GM21367 (cell line): Measurements from ENCODE around the gene SLC27A3.

Experiments
- ATAC-seq: cut with Tn5 transposase; IDR thresholded peaks from one replicate; pipeline ENCODE4 v1.9.1; 2021; ENCODE audit not compliant: unreplicated experiment

SLC27A3 gene

DNA sequence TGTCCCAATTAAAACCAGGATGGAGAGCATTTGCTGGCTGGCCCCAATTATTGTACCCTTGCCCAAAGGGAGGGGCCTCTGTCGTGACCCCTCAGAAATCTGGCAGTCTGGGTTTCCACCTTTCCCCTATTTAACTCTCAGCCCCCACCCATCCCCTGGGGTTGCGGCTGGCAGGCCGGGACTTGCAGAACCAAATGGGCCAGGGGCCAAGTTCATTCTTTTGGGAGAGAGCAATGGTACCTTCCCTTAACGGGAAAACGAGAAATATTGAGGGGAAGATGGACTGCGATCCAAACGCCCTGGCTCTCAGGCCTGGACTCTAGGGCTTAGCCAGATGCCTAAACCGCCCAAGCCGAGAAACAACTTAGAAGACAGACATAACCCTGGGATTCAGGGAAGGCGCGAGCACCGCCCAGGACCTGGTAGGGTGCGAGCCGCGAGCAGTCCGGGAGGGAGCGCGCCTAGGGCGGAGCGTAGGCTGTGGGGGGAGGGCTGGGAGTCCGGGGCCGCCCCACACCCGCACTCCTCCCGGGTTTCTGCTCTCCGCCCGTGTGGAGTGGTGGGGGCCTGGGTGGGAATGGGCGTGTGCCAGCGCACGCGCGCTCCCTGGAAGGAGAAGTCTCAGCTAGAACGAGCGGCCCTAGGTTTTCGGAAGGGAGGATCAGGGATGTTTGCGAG is at the start of gene SLC27A3:
Gene SLC27A3, plus strand, starts transcription at position 628 of the 678 bp plus-strand sequence. CDS start 91 bp downstream, outside the sequence.
- no peak for ATAC-seq

- peak; percentile 85 for ATAC-seq
These were observed 47.5 kb upstream of the SLC27A3 start, which contains the start of gene INTS3 for GRCh38 chr1:153727463-153728304. INTS3 (plus strand) TSS chr1:153728050; CDS start chr1:153728635, 585 bp downstream.

DNA sequence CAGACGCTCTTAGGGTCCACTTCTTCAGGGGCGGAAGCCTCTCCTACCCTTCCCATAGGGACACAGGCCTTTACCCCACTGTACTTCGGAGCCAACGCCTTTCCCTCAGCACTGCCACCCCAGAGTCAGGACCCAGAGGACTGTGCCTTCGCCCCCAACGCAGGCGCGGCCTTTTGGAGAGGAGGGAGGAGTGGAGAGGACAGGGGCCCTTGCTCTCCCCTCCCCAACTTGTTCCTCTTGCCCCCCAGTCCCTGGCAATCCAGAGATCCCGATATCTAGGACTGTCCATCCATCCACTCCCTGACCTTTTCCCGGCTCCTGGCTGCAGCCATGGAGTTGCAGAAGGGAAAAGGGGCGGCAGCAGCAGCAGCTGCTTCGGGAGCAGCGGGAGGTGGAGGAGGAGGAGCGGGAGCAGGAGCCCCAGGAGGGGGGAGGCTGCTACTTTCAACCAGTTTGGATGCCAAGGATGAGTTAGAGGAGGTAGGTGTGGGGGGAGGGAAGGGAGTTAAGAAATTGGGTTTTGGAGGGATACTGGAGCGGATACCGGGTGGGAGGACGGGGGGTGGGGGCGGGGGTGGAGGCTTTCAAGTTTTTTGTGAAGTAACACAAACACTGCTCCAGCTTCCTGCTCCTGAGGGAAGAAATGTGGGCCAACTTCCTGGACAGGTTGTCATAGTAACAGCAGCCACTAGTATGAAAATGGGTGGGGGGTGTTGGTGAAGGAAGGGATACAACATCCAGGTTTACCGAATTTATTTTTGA is 46.7 kb upstream of the SLC27A3 start:
- ATAC-seq: no peak

DNA sequence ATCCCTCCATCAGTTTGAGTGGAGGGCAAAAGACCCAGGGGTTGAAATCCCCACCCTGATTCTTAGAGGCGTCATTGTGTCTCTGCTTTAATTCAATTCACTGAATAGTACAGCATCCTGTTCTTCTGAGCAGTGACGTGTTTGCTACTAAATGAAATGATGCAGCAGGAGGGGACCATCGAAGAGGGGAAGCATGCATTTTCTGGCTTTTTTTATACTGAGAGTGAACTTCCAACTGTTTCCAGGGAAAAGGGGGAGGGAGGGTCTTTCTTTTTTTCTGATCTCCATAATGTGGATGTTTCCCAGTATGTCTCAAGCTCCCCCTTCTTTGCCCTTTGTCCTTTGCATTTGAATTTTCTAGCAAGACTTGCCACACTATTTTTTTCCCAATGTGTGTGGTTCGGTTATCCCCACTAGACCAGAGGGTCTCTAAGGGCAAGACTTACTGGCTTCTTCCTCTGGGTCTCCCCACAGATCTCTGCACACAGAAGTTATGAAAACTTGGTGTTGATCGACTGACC is 44.7 kb upstream of the SLC27A3 start:
- no peak for ATAC-seq

DNA sequence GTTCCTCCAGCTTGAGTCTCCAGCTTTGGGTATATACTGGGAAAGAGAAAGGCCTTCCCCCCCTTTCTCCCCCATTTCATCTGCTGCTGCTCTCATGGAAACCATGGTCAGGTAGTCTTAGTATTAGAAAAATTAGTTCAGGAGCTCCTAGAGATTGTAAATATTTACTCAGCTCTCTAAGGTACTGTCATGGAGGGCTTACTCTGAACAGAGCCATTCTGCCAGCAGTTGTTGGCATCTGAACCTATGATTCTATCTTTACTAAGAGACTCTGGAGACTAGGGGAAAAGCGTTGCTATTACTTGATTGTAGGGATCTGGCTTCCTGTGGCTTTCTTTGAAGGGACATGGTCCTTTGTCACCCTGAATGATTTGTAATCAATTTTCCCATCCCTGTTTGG is 41.2 kb upstream of the SLC27A3 start:
- ATAC-seq: no peak

DNA sequence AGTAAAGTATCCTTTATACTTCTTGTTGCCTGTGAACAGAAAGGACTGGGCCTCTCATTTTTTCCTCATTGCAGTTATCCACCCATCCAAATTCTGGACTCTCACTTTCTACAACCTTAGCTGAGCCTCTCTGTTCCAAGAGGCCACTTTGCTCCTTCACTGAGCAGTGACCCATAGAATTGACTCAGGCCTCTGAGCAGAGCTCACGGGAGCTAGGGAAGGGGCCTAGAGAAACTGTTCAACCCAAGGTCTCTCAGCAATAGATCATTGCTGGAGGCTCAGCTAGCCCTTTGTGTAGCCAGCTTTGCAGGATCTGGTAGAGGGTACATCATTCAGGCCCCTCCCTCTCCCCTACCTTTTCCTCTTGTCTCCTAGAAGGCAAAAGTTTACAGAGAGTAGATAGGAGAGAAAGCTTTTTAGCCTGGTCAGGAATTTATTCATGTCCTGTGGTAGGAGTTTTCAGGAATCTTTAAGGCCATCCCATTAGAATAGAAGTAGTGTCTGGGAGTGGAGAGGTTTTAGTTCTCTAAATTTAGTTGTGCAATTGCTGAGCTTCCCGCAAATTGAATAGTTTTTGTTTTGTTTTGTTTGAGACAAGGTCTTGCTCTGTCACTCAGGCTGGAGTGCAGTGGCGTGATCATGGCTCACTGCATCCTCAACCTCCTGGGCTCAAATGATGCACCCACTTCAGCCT is 40.7 kb upstream of the SLC27A3 start:
- ATAC-seq: no peak

GRCh38 chr1:153735090-153735420 is 40.2 kb upstream of the SLC27A3 start:
- ATAC-seq: no peak

DNA sequence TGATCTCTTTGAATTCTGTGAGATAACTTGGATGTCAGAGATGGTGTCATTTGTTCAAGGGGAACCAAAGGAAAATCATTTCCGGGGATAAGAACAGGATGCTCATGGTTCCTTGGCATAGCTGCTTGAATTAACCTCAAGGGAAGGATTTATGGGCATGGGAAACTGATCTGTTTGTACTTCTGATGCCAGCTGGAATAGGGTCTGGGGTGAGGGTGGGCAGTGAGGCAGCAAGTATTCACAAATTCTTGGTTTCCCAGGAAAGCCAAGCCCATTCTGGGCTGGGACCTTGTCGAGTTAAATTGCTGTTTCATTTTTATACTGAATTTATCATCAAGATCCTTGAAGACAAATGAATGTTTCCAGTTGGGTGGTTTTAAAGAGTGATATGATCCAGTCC is 33.2 kb upstream of the SLC27A3 start:
- no peak for ATAC-seq

- ATAC-seq: peak; percentile 36
These were observed 32.6 kb upstream of the SLC27A3 start for GRCh38 chr1:153742411-153743142.

GRCh38 chr1:153745417-153745816 is 29.8 kb upstream of the SLC27A3 start:
- no peak for ATAC-seq

DNA sequence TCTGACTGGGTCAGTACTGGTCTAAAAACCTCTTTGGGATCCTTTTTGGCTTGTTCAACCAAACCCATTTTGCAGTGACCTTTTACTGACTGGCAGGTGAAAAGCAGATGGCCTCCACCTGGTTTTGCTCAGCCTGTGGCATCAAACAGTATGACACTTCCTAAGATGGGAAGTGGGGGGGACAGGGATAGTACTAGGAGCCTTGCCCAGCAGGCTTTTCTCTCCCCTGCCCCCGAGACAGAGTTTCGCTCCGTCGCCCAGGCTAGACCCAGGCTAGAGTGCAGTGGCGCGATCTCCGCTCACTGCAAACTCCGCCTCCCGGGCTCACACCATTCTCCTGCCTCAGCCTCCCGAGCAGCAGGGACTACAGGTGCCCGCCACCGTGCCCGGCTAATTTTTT is 29.0 kb upstream of the SLC27A3 start:
- ATAC-seq: no peak

DNA sequence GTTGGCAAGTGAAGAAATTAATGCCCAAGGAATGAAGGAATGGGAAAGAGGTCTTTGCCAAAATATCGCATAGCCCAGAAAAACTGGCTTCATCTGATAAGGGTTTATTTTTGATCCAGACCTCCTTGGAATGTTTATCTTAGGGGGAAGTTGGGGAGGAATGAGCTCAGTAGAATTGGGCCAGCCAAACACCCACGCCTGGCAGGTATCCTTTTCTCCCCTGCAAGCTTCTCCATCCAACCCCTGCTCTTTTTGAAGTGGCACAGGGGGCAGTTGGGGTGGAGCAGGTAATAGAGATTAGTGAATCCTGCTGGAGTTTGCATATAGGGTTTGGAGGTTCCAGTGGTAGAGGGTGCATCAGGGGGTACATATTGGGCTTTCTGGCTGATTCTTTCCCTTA is 26.3 kb upstream of the SLC27A3 start:
- ATAC-seq: no peak

- no peak for ATAC-seq
These were observed 25.7 kb upstream of the SLC27A3 start for GRCh38 chr1:153749408-153750005.

DNA sequence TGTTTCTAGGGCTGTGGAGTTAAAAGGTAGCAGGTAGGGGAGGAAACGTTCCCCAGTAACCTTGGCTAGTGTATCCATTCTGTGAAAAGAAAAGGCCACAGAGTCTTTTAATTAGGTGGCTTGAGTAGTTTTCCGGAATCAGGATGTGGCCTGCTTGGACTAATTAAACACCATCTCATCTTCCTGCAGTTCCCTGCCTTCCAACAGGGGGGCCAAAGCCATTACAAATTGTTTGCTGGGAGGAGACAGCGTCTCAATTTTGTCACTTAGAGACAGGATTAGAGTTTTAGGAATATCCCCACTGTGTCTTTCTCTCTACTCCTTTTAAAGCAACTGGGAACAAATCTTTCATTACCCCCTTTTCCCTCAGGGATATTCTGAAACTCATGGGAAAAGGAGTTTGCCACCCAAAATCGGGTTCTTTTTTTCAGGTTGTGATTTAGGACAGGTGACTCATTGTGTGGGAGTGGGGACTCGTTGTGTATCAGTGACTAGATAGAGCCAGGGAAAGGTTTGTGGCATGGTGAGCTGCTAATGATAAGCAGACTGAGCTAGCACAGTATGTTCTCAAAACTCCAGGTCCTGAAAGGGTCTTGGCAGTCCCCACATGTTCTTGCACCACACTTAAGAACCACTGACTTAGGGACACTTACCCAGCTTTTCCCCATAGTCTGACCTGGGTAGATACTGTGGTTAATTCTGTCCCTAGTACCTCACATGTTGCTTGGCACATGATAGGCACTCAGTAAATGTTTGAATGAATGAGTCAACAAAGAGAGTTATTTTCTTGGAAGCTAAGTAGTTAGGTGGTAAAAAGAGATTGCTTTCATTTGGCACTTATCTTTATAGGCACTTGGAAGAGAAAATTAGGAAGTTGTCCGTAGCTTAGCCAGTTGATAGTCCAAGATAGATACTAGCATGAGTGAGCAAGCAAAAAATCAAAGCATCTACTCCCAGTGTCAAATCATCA is 24.9 kb upstream of the SLC27A3 start:
- ATAC-seq: no peak

DNA sequence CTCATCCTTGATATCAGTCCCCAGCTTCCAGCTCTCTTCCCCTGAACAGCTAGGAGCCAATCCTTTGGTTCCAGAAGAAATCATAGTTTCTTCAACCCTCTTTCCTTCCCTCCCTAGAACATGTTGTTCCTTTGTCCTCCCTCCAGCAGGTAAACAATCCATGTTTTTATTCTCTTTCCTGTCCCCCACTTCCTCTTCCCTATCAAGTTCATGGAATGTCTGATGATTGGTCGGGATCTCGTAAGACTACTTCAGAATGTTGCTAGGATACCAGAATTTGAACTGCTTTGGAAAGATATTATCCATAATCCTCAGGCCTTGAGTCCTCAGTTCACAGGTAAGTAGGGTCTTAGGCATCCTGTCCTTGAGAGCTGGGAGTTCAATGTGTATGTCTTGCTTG is 23.1 kb upstream of the SLC27A3 start:
- no peak for ATAC-seq

GRCh38 chr1:153752571-153753195 is 22.5 kb upstream of the SLC27A3 start:
- no peak for ATAC-seq

- ATAC-seq: no peak
These were observed 20.9 kb upstream of the SLC27A3 start for GRCh38 chr1:153754266-153754665.

GRCh38 chr1:153760440-153760839 is 14.8 kb upstream of the SLC27A3 start:
- no peak for ATAC-seq
